GM12891 (cell line): ENCODE data around the gene PTPRR.
"Not testable (repeated sequence)": the region's sequence is repeated elsewhere in the genome, so short reads cannot be mapped to it uniquely, and the experiment has no call there.

Source experiments
- DNase-seq: peaks from one replicate; pipeline ENCODE4 v3.0.0; 2011; ENCODE audit warnings: low spot score; ENCODE audit not compliant: insufficient read length
- FAIRE-seq: peaks from 2 replicates; lab custom pipeline; 2011; peaks lifted over from hg19 to GRCh38; lab: Jason Lieb, UNC
- PAX5 ChIP-seq: IDR thresholded peaks from 2 replicates; pipeline ENCODE4 v1.6.1; 2011; ENCODE audit warnings: low read length, moderate library complexity, mild to moderate bottlenecking; ENCODE audit not compliant: insufficient read depth, severe bottlenecking
- POLR2A ChIP-seq: IDR thresholded peaks from 2 replicates; pipeline ENCODE4 v1.6.1; 2011; ENCODE audit warnings: low read depth, low read length, control low read depth
- POLR2AphosphoS5 ChIP-seq: IDR thresholded peaks from 2 replicates; pipeline ENCODE4 v1.6.1; 2011; ENCODE audit warnings: low read depth, low read length, control low read depth
- POU2F2 ChIP-seq: IDR thresholded peaks from 2 replicates; pipeline ENCODE4 v1.6.1; 2011; ENCODE audit warnings: low read depth, mild to moderate bottlenecking, control low read depth, low read length, moderate library complexity
- SPI1 ChIP-seq: IDR thresholded peaks from 2 replicates; pipeline ENCODE4 v1.6.1; 2011; ENCODE audit warnings: low read depth, low read length, control low read depth
- TAF1 ChIP-seq: IDR thresholded peaks from 2 replicates; pipeline ENCODE4 v1.6.1; 2011; ENCODE audit warnings: low read depth, low read length, control low read depth

Gene PTPRR

GRCh38 chr12:70813559-70813958 is 107.0 kb downstream of the PTPRR start:
- no peak for TF ChIP-seq TAF1
- no peak for TF ChIP-seq SPI1
- TF ChIP-seq POLR2AphosphoS5, result no peak
- TF ChIP-seq PAX5, result no peak
- no peak for TF ChIP-seq POU2F2
- no peak for TF ChIP-seq POLR2A
- DNase-seq (no peak), FAIRE-seq (no peak)

- TF ChIP-seq POLR2AphosphoS5, result no peak
- DNase-seq, result no peak
- FAIRE-seq, result no peak
These were observed 108.4 kb downstream of the PTPRR start for GRCh38 chr12:70812136-70812535.

GRCh38 chr12:70809887-70810286 is 110.7 kb downstream of the PTPRR start:
- TF ChIP-seq POU2F2 (no peak), SPI1 (no peak), POLR2AphosphoS5 (no peak), TAF1 (no peak), POLR2A (no peak), PAX5 (no peak)
- DNase-seq (no peak), FAIRE-seq (no peak)

GRCh38 chr12:70807993-70808392 is 112.5 kb downstream of the PTPRR start:
- DNase-seq, FAIRE-seq: not testable (repeated sequence)

- TF ChIP-seq POLR2AphosphoS5 (no peak), PAX5 (no peak), TAF1 (no peak), SPI1 (no peak), POU2F2 (no peak), POLR2A (no peak)
- no peak for FAIRE-seq
- no peak for DNase-seq
These were observed 113.7 kb downstream of the PTPRR start for GRCh38 chr12:70806827-70807226.

GRCh38 chr12:70806043-70806442 is 114.5 kb downstream of the PTPRR start:
- no peak for TF ChIP-seq POLR2AphosphoS5
- no peak for TF ChIP-seq SPI1
- no peak for TF ChIP-seq TAF1
- TF ChIP-seq POLR2A, result no peak
- no peak for TF ChIP-seq PAX5
- DNase-seq (no peak), FAIRE-seq (no peak)

GRCh38 chr12:70798016-70798783 is 122.3 kb downstream of the PTPRR start:
- TF ChIP-seq SPI1 (no peak), POLR2A (no peak), TAF1 (no peak), POU2F2 (no peak), POLR2AphosphoS5 (no peak), PAX5 (no peak)
- no peak for DNase-seq
- no peak for FAIRE-seq

GRCh38 chr12:70796989-70797388 is 123.5 kb downstream of the PTPRR start:
- no peak for TF ChIP-seq PAX5
- TF ChIP-seq POU2F2, result no peak
- no peak for TF ChIP-seq TAF1
- DNase-seq (no peak), FAIRE-seq (no peak)

- TF ChIP-seq TAF1 (no peak), POU2F2 (no peak), PAX5 (no peak), SPI1 (no peak), POLR2AphosphoS5 (no peak), POLR2A (no peak)
- FAIRE-seq, result no peak
- DNase-seq, result no peak
These were observed 124.9 kb downstream of the PTPRR start for GRCh38 chr12:70795608-70796007.

- DNase-seq (no peak), FAIRE-seq (no peak)
- no peak for TF ChIP-seq TAF1
- TF ChIP-seq POU2F2, result no peak
- no peak for TF ChIP-seq POLR2A
- TF ChIP-seq PAX5, result no peak
- TF ChIP-seq POLR2AphosphoS5, result no peak
- TF ChIP-seq SPI1, result no peak
These were observed 126.4 kb downstream of the PTPRR start for GRCh38 chr12:70794131-70794530.

- no peak for TF ChIP-seq PAX5
- no peak for TF ChIP-seq POU2F2
- TF ChIP-seq POLR2A, result no peak
- no peak for TF ChIP-seq POLR2AphosphoS5
- no peak for TF ChIP-seq SPI1
- TF ChIP-seq TAF1, result no peak
- DNase-seq (no peak), FAIRE-seq (no peak)
These were observed 131.8 kb downstream of the PTPRR start for GRCh38 chr12:70788774-70789173.
